NCI-H1105 treated with DMSO at 0.1 percent for 48 hours (cell line): ENCODE results near the gene GPR39.
A peak's percentile ranks its signal among the peaks of the same experiment; 100 is the strongest.

Source experiments
- DNase-seq: peaks from one replicate; lab custom pipeline; 2025; lab: John Stamatoyannopoulos, UW

Gene GPR39

GRCh38 chr2:132605236-132606180 is 188.9 kb downstream of the GPR39 start:
- no peak for DNase-seq

GRCh38 chr2:132606649-132607048 is 190.0 kb downstream of the GPR39 start:
- DNase-seq = no peak

- DNase-seq = peak; percentile 69
These were observed 191.0 kb downstream of the GPR39 start for GRCh38 chr2:132607426-132608090.

- DNase-seq = peak; percentile 71
These were observed 191.7 kb downstream of the GPR39 start for GRCh38 chr2:132608311-132608710.

GRCh38 chr2:132609101-132609890 is 192.7 kb downstream of the GPR39 start:
- DNase-seq = peak; percentile 39

- DNase-seq = no peak
These were observed 195.1 kb downstream of the GPR39 start for GRCh38 chr2:132611719-132612118.

GRCh38 chr2:132615329-132616085 is 198.9 kb downstream of the GPR39 start:
- no peak for DNase-seq

GRCh38 chr2:132617989-132618388 is 201.4 kb downstream of the GPR39 start:
- DNase-seq = no peak

GRCh38 chr2:132618734-132619133 is 202.1 kb downstream of the GPR39 start:
- no peak for DNase-seq

GRCh38 chr2:132620115-132620514 is 203.5 kb downstream of the GPR39 start:
- no peak for DNase-seq

- DNase-seq = peak; percentile 47
These were observed 204.7 kb downstream of the GPR39 start for GRCh38 chr2:132621131-132621875.

- no peak for DNase-seq
These were observed 206.7 kb downstream of the GPR39 start for GRCh38 chr2:132623096-132623839.

GRCh38 chr2:132627536-132627935 is 210.9 kb downstream of the GPR39 start:
- DNase-seq = no peak

- no peak for DNase-seq
These were observed 215.5 kb downstream of the GPR39 start for GRCh38 chr2:132632000-132632649.

- no peak for DNase-seq
These were observed 217.0 kb downstream of the GPR39 start for GRCh38 chr2:132633635-132634034.

- DNase-seq = no peak
These were observed 219.7 kb downstream of the GPR39 start for GRCh38 chr2:132636346-132636745.

GRCh38 chr2:132638313-132639040 is 221.9 kb downstream of the GPR39 start:
- DNase-seq = no peak

GRCh38 chr2:132640116-132640515 is 223.5 kb downstream of the GPR39 start:
- no peak for DNase-seq

- DNase-seq = no peak
These were observed 225.2 kb downstream of the GPR39 start for GRCh38 chr2:132641819-132642218.
